HL-60 (cell line): Measurements from ENCODE around the gene EPHX1.

ENCODE experiments used
- GABPA ChIP-seq: IDR thresholded peaks from 2 replicates; pipeline ENCODE4 v1.6.1; 2012; ENCODE audit warnings: low read depth
- POLR2AphosphoS5 ChIP-seq: IDR thresholded peaks from 2 replicates; pipeline ENCODE4 v1.6.1; 2012; ENCODE audit warnings: low read depth
- SPI1 ChIP-seq: IDR thresholded peaks from 2 replicates; pipeline ENCODE4 v1.6.1; 2012; ENCODE audit warnings: low read depth, mild to moderate bottlenecking, borderline replicate concordance
- TF ChIP-seq, protein P1 (sequence below): IDR thresholded peaks from 2 replicates; pipeline ENCODE4 v1.6.1; 2012; ENCODE audit warnings: low read depth; ENCODE audit not compliant: insufficient replicate concordance
- TF ChIP-seq, protein P2 (sequence below): IDR thresholded peaks from one replicate; pipeline ENCODE4 v1.5.1; 2011; ENCODE audit warnings: low read length, control low read depth, inconsistent platforms; ENCODE audit not compliant: insufficient read depth

DNA sequence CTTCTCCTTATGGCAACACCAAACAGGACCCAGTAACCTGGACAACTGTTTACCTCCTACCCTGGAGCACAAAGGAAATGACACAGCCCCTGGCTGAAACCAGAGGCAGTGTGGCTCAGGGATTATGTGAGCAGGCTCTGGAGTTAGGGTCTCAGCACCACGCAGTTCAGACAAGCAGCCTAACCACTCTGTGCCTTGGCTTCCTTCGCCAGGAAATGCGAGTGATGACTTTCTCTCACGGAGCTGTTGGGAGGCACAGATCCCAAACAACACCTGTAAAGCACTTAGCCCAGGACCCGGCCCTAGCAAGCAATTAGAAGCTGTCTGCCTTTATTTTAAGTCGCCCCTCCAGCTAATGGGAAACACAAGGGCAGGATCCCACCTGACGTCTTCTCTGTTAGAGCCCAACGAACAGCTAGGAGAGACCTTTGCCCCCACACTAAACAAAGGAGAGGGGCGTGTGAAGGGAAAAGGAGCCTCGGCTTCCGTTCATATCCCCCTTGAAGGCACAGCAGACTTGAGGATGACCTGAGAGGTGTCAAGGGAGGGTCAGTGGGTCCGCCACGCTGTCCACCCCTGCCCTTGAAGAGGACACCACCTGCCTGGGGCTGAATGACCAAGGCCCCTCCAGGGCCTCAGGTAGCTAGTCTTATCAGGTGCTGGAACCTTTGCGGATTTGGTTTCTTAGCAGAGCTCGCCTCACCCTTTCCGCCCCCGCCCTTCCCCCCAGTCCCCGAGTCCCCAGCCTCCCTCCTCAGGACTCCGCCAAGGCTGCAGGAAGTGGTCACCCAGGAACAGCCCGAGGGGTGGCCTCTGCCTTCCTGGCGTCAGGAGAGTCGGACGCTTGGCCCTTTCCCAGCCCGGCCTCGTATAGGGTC lies 71.4 kb downstream of the EPHX1 start:
- TF ChIP-seq, protein P1, sequence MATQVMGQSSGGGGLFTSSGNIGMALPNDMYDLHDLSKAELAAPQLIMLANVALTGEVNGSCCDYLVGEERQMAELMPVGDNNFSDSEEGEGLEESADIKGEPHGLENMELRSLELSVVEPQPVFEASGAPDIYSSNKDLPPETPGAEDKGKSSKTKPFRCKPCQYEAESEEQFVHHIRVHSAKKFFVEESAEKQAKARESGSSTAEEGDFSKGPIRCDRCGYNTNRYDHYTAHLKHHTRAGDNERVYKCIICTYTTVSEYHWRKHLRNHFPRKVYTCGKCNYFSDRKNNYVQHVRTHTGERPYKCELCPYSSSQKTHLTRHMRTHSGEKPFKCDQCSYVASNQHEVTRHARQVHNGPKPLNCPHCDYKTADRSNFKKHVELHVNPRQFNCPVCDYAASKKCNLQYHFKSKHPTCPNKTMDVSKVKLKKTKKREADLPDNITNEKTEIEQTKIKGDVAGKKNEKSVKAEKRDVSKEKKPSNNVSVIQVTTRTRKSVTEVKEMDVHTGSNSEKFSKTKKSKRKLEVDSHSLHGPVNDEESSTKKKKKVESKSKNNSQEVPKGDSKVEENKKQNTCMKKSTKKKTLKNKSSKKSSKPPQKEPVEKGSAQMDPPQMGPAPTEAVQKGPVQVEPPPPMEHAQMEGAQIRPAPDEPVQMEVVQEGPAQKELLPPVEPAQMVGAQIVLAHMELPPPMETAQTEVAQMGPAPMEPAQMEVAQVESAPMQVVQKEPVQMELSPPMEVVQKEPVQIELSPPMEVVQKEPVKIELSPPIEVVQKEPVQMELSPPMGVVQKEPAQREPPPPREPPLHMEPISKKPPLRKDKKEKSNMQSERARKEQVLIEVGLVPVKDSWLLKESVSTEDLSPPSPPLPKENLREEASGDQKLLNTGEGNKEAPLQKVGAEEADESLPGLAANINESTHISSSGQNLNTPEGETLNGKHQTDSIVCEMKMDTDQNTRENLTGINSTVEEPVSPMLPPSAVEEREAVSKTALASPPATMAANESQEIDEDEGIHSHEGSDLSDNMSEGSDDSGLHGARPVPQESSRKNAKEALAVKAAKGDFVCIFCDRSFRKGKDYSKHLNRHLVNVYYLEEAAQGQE: no peak
- TF ChIP-seq, protein P2, sequence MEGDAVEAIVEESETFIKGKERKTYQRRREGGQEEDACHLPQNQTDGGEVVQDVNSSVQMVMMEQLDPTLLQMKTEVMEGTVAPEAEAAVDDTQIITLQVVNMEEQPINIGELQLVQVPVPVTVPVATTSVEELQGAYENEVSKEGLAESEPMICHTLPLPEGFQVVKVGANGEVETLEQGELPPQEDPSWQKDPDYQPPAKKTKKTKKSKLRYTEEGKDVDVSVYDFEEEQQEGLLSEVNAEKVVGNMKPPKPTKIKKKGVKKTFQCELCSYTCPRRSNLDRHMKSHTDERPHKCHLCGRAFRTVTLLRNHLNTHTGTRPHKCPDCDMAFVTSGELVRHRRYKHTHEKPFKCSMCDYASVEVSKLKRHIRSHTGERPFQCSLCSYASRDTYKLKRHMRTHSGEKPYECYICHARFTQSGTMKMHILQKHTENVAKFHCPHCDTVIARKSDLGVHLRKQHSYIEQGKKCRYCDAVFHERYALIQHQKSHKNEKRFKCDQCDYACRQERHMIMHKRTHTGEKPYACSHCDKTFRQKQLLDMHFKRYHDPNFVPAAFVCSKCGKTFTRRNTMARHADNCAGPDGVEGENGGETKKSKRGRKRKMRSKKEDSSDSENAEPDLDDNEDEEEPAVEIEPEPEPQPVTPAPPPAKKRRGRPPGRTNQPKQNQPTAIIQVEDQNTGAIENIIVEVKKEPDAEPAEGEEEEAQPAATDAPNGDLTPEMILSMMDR: no peak
- TF ChIP-seq POLR2AphosphoS5 (no peak; the same call in 1 of the 2 replicates), SPI1 (no peak), GABPA (no peak)
